Adrenal gland (tissue), 12 donors: ENCODE data around the gene B4GALT1. TPM values are rescaled to one million over a fixed set of nuclear protein-coding genes. Genes with fewer than 3 reads are reported as not detected.

Experiments used
- DNase-seq, 7 donors: peaks; one replicate each; pipeline ENCODE4 v3.0.0-alpha.2; 2019 to 2020
- H3K27ac ChIP-seq, 5 donors: fragments of 200-600 bp; sonication (generic) in 4 of 5; 1 replicate in 3 of 5; 2 replicates in 2 of 5; pipeline versions ENCODE4 v1.5.1 to v1.8.0; 2016 to 2020; ENCODE audit warnings: mild to moderate bottlenecking in 1 of 5
- H3K27me3 ChIP-seq: fragments of 200-600 bp; 2 replicates; pipeline ENCODE4 v1.8.0; 2021
- H3K36me3 ChIP-seq, 2 donors: fragments of 200-600 bp; replicated peaks in 1 of 2; 1 replicate in 1 of 2; 2 replicates in 1 of 2; pipeline versions ENCODE4 v1.5.1 to v1.8.0; 2018 to 2022
- H3K4me1 ChIP-seq, 2 donors: fragments of 200-600 bp; replicated peaks in 1 of 2; 1 replicate in 1 of 2; 2 replicates in 1 of 2; pipeline versions ENCODE4 v1.5.1 to v1.8.0; 2018 to 2021
- H3K4me3 ChIP-seq, 4 donors: fragments of 200-600 bp; sonication (generic) in 3 of 4; one replicate each; pipeline ENCODE4 v1.5.1; 2016 to 2018
- H3K9me3 ChIP-seq, 3 donors: fragments of 200-600 bp; sonication (generic) in 1 of 3; replicated peaks in 1 of 3; 1 replicate in 2 of 3; 2 replicates in 1 of 3; pipeline versions ENCODE4 v1.5.1 to v1.8.0; 2016 to 2021
- POLR2A ChIP-seq, 2 donors: fragments of 450-650 bp; IDR thresholded peaks; one replicate each; pipeline ENCODE4 v1.6.1; 2017; ENCODE audit warnings: antibody characterized with exemption in 2 of 2, mild to moderate bottlenecking in 2 of 2, moderate library complexity in 1 of 2
- WGBS, 4 donors: extraction: QIAGEN DNeasy Blood & Tissue Kit in 2 of 4; methylation state at CpG; one replicate each; pipeline versions ENCODE4 v1.1.5 to v1.1.7; 2013 to 2017; 5-methylcytosine and 5-hydroxymethylcytosine counted together
- intact Hi-C, 2 donors: fragments of 100-400 bp; cut with DNase I; formaldehyde crosslinking; loops; one replicate each; pipeline versions ENCODE4 v1.14.1 to v1.15.0; 2022 to 2023
- polyA plus RNA-seq, 3 donors: library from polyadenylated mRNA; stranded (reverse); fragments of 200-250 nt in 2 of 3; fragments of 350-450 nt in 1 of 3; fragmentation: Illumina TruSeq in 1 of 3; extraction: RNeasy Lipid Tissue Mini Kit (QIAGEN cat#74804) in 1 of 3; gene quantifications; one replicate each; pipeline ENCODE4 v1.2.3, GENCODE V29; 2013 to 2014
- total RNA-seq, 9 donors: library from RNA; depleted of rRNA in 4 of 9; stranded (reverse); fragments of >200 nt in 4 of 9; fragments of 120-200 nt in 1 of 9; fragmentation: NEBNext Ultra II Directional in 1 of 9; extraction: Animal tissue kit (Norgen Biotek cat#: 25700) in 1 of 9; gene quantifications; one replicate each; pipeline versions ENCODE4 v1.1.0 to v1.2.4, GENCODE V29; 2013 to 2023
- TF ChIP-seq, protein P1 (sequence below), 6 experiments: fragments of 450-650 bp in 4 of 6; fragments of 200-600 bp in 2 of 6; sonication (generic) in 1 of 6; IDR thresholded peaks; 1 replicate in 5 of 6; 2 replicates in 1 of 6; pipeline versions ENCODE4 v1.5.1 to v1.8.0; 2016 to 2021; ENCODE audit warnings: antibody characterized with exemption in 6 of 6, mild to moderate bottlenecking in 2 of 6, moderate library complexity in 1 of 6
- donor health status: healthy with polysubstance abuse.
- donor health status: Bipolar disorder and iron deficiency.
- donor health status: DM: yes; HTN: yes; CAD: no.
- donor health status: DM: no; HTN: no; CAD: no.
- donor health status: DM: no; HTN: no; CAD: no.
- donor health status: DM: yes; HTN: yes; CAD: no.

B4GALT1 gene
- total and polyA plus RNA-seq, 12 donors: 18.7 to 117 (median 62.7) TPM

DNA sequence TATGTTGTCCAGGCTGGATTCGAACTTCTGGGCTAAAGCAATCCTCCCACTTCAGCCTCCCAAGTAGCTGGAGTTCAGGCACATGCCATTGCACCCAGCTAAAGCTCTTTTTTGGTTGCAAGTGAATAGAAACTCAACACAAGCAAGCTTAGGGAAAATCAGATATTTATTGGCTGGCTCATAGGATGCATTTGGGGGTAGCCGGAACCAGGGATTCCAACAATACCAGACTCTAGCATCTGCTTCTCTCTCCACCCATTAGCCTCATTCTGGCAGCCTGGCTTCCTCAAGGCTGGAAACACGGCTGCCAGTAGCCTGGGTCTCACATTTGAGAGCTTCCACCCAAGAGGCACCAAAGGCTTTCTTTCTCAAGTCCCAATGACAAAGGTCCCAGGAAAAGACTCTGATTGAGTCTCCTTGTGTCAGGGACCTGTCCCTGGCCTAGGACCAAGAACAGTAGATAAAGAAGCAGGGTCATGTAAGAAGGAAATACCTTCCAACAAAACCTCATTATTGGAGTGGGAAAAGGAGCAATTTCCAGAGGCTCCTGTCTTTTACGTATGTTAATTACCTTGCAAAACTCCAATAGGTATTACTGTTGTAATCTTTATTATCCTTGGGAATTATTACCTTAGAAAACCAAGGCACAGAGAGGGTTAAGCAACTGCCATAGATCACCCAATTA lies 23.0 kb upstream of the B4GALT1 start:
- intact Hi-C loops: no loop called here
- Histone ChIP-seq H3K4me1 (peaks cover 0 to 9% of the 10 kb centered on the region in 2 donors), H3K27ac (no peak overlapping the region), H3K36me3 (no peaks in the 10 kb centered on the region), H3K9me3 (no peaks in the 10 kb centered on the region), H3K4me3 (no peak overlapping the region), H3K27me3 (no peaks in the 10 kb centered on the region)
- DNase-seq: no peak
- TF ChIP-seq, protein P1, sequence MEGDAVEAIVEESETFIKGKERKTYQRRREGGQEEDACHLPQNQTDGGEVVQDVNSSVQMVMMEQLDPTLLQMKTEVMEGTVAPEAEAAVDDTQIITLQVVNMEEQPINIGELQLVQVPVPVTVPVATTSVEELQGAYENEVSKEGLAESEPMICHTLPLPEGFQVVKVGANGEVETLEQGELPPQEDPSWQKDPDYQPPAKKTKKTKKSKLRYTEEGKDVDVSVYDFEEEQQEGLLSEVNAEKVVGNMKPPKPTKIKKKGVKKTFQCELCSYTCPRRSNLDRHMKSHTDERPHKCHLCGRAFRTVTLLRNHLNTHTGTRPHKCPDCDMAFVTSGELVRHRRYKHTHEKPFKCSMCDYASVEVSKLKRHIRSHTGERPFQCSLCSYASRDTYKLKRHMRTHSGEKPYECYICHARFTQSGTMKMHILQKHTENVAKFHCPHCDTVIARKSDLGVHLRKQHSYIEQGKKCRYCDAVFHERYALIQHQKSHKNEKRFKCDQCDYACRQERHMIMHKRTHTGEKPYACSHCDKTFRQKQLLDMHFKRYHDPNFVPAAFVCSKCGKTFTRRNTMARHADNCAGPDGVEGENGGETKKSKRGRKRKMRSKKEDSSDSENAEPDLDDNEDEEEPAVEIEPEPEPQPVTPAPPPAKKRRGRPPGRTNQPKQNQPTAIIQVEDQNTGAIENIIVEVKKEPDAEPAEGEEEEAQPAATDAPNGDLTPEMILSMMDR (IDR thresholded peaks at IDR 0.05): no peak
- TF ChIP-seq POLR2A (IDR thresholded peaks at IDR 0.05): no peak
- WGBS, 4 donors: 83 to 91% (median 83%) methylated on average over 3 to 4 of the region's 4 CpGs

DNA sequence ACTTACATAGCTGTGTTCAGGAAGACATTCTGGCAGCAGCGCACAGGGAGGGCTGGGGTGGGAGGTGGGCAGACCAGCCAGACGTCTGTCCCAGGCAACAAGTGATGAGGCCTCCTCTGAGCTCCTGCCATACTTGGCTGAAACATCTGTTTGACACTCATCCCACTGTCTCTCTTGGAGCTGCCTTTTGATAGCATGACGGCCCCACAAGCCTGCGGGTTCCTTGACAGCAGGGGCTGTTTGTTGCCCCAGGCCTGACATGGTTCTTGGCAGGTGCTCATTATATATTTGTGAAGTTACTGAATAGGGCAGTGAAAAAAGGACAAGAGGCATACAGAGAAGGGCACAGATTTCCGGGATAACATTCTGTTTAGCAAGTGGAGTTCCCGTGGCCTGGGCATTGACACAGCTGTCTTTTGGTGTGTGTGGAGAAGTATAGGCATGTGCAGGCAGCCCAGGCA lies 22.2 kb upstream of the B4GALT1 start:
- Histone ChIP-seq H3K4me3 (no peak overlapping the region), H3K27me3 (no peaks in the 10 kb centered on the region), H3K9me3 (no peaks in the 10 kb centered on the region), H3K4me1 (peaks cover 0 to 9% of the 10 kb centered on the region in 2 donors), H3K27ac (no peak overlapping the region), H3K36me3 (no peaks in the 10 kb centered on the region)
- DNase-seq: no peak
- intact Hi-C loops: loop anchor here in 1 of 2 donors (5.0 kb wide), 1 partner anchor 33 kb away; no protein-coding TSS in a partner anchor
- WGBS, 4 donors: 81 to 92% (median 85%) methylated on average over 5 to 6 of the region's 6 CpGs
- TF ChIP-seq, protein P1 (IDR thresholded peaks at IDR 0.05): no peak
- TF ChIP-seq POLR2A (IDR thresholded peaks at IDR 0.05): no peak

DNA sequence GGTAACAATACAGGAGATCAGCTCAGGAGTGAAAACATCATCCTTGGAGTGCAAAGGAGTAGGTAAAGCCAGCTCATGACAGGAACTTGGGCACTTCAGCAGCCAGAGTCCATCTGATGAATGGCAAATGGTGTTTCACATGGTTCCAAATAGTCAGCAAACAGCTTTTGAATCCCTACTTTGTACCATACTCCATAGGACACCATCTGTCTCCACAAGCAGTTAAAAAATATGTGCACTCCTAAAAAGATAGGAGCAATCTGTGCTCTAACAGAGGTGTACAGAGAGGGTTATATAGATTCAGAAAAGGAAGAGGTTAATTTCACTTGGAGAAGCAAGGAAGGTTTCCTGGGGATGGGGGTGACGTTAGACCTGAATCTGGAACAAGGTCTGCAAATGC lies 21.6 kb upstream of the B4GALT1 start:
- H3K9me3 ChIP-seq: no peaks in the 10 kb centered on the region
- no peak overlapping the region for H3K4me3 ChIP-seq
- no peak for DNase-seq
- no peak for TF ChIP-seq POLR2A (IDR thresholded peaks at IDR 0.05)
- TF ChIP-seq, protein P1 (IDR thresholded peaks at IDR 0.05): no peak
- H3K27ac ChIP-seq: no peak overlapping the region
- intact Hi-C loops: loop anchor here in 1 of 2 donors (5.0 kb wide), 1 partner anchor 34 kb away; no protein-coding TSS in a partner anchor
- peaks cover 0 to 9% of the 10 kb centered on the region in 2 donors for H3K4me1 ChIP-seq
- no peaks in the 10 kb centered on the region for H3K27me3 ChIP-seq
- no peaks in the 10 kb centered on the region for H3K36me3 ChIP-seq
- 79 to 96% (median 86%) methylated on average over 1 of the region's 1 CpG for WGBS, 4 donors

DNA sequence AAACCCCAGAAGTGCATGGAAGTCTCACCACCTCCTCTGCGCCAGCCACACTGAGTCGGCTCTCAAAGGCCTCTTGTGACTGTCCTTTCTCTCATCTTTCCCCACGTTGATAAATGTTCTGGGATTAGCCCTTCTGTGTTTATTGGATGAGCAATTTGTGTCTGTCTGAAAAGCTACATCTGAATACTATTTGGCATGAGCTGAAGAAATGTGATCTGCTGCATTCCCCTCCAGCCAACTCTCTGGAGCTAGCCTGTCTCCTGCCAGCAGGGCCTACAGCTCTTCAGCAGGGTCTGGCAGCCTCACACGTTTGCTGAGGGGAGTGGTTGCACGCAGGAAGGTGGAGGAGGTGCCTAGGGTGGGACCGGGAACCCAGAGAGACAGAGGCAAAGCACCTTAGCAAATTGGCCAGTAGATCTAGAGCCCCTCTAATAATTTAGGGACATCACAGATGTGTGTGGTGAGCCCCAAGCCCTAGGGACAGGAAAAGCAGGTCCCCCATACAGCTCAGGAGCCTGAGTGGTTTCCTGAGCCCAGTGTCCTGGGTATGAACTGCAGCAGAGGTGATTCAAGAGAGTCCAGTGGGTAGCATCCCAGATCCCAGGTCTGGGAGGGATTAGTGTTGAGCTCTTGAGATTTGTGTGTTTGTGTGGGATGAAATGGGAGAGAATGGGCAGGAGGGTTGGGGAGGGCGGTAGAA lies 20.5 kb upstream of the B4GALT1 start:
- DNase-seq: no peak
- H3K4me1 ChIP-seq: peaks cover 0 to 9% of the 10 kb centered on the region in 2 donors
- TF ChIP-seq POLR2A (IDR thresholded peaks at IDR 0.05): no peak
- TF ChIP-seq, protein P1 (IDR thresholded peaks at IDR 0.05): no peak
- no peak overlapping the region for H3K4me3 ChIP-seq
- H3K9me3 ChIP-seq: no peaks in the 10 kb centered on the region
- H3K36me3 ChIP-seq: no peaks in the 10 kb centered on the region
- H3K27me3 ChIP-seq: no peaks in the 10 kb centered on the region
- H3K27ac ChIP-seq: no peak overlapping the region
- intact Hi-C loops: loop anchor here in 1 of 2 donors (5.0 kb wide), 1 partner anchor 35 kb away; no protein-coding TSS in a partner anchor
- WGBS, 4 donors: 55 to 73% (median 66%) methylated on average over 5 to 7 of the region's 7 CpGs
